Transverse colon (tissue), 4 donors: ENCODE measurements around the gene SH3GL3. TPM values are rescaled to one million over a fixed set of nuclear protein-coding genes. Genes with fewer than 3 reads are reported as not detected.

Experiments used
- DNase-seq: peaks from one replicate; pipeline ENCODE4 v3.0.0-alpha.2; 2019
- H3K27ac ChIP-seq, 4 donors: fragments of 200-600 bp; sonication (generic); 2 replicates each; pipeline ENCODE4 v1.5.1; 2016 to 2018; ENCODE audit warnings: inconsistent platforms in 4 of 4
- H3K27me3 ChIP-seq: fragments of 200-600 bp; sonication (generic); 2 replicates; pipeline ENCODE4 v1.5.1; 2017; ENCODE audit warnings: inconsistent platforms
- H3K36me3 ChIP-seq, 4 donors: fragments of 200-600 bp; sonication (generic); 2 replicates each; pipeline ENCODE4 v1.5.1; 2017 to 2019; ENCODE audit warnings: inconsistent platforms in 4 of 4
- H3K4me1 ChIP-seq, 4 donors: fragments of 200-600 bp; sonication (generic); 2 replicates each; pipeline ENCODE4 v1.5.1; 2017 to 2020; ENCODE audit warnings: inconsistent platforms in 4 of 4
- H3K4me3 ChIP-seq, 4 donors: fragments of 200-600 bp; sonication (generic); 1 replicate in 1 of 4; 2 replicates in 3 of 4; pipeline versions ENCODE4 v1.5.1 to v1.6.1; 2017 to 2019; ENCODE audit warnings: inconsistent platforms in 4 of 4
- H3K9me3 ChIP-seq, 2 donors: fragments of 200-600 bp; sonication (generic); 2 replicates each; pipeline ENCODE4 v1.5.1; 2017 to 2019; ENCODE audit warnings: inconsistent platforms in 2 of 2
- CTCF ChIP-seq, 5 experiments: fragments of 200-600 bp in 3 of 5; fragments of 450-650 bp in 2 of 5; sonication (generic) in 3 of 5; IDR thresholded peaks; 1 replicate in 2 of 5; 2 replicates in 3 of 5; pipeline ENCODE4 v1.5.1; 2016 to 2017; ENCODE audit warnings: antibody characterized with exemption in 5 of 5, inconsistent platforms in 3 of 5, mild to moderate bottlenecking in 2 of 5, moderate library complexity in 1 of 5
- EP300 ChIP-seq: sonication (generic); formaldehyde crosslinking; IDR thresholded peaks from one replicate; pipeline ENCODE4 v1.6.1; 2017; ENCODE audit warnings: antibody characterized with exemption, low read depth
- POLR2A ChIP-seq: fragments of 450-650 bp; IDR thresholded peaks from one replicate; pipeline ENCODE4 v1.6.1; 2016; ENCODE audit warnings: antibody characterized with exemption, mild to moderate bottlenecking, moderate library complexity
- POLR2AphosphoS5 ChIP-seq, 3 donors: sonication (generic); formaldehyde crosslinking; IDR thresholded peaks; one replicate each; pipeline ENCODE4 v1.6.1; 2016; ENCODE audit warnings: antibody characterized with exemption in 3 of 3
- WGBS, 2 donors: methylation state at CpG; one replicate each; pipeline ENCODE4 v1.1.5; 2018; ENCODE audit warnings: low coverage in 1 of 2; 5-methylcytosine and 5-hydroxymethylcytosine counted together
- in situ Hi-C, 4 donors: fragments of 200-750 bp; cut with MboI; loops; one replicate each; pipeline versions ENCODE4 v1.15.0 to v1.15.1; 2017; ENCODE audit warnings: low sequenced_read_pairs in 3 of 4, low pct_ligation_motif_present in 1 of 4, low pct_unique_long_range_greater_than_20kb in 1 of 4
- intact Hi-C: fragments of 100-400 bp; cut with DNase I; formaldehyde crosslinking; loops from one replicate; pipeline ENCODE4 v1.15.1; 2023; ENCODE audit warnings: low total_unique reads
- total RNA-seq, 4 donors: library from RNA; depleted of rRNA; stranded (reverse); fragments of >200 nt; gene quantifications; one replicate each; pipeline ENCODE4 v1.1.0, GENCODE V29; 2016

SH3GL3 gene
- total RNA-seq, 4 donors from 2014 or later, result not detected

GRCh38 chr15:83516935-83517334, 69.8 kb downstream of the SH3GL3 start:
- Histone ChIP-seq H3K27me3 (peaks cover 5% of the 10 kb centered on the region), H3K36me3 (no peaks in the 10 kb centered on the region), H3K4me1 (no peaks in the 10 kb centered on the region), H3K27ac (no peak overlapping the region), H3K4me3 (no peak overlapping the region), H3K9me3 (no peaks in the 10 kb centered on the region)
- 78% methylated on average over 2 of the region's 2 CpGs; no CpG with 5 or more reads in 1 of the 2 donors for WGBS, 2 donors
- TF ChIP-seq EP300 (no peak), POLR2AphosphoS5 (IDR thresholded peaks at IDR 0.05) (no peak), POLR2A (no peak), CTCF (IDR thresholded peaks at IDR 0.05) (no peak)
- intact Hi-C loops, result no loop called here
- in situ Hi-C loops, result no loop called here
- DNase-seq, result no peak

- Histone ChIP-seq H3K9me3 (peaks cover 9 to 10% of the 10 kb centered on the region in 2 donors), H3K4me1 (no peaks in the 10 kb centered on the region), H3K4me3 (no peak overlapping the region), H3K27ac (no peak overlapping the region), H3K36me3 (no peaks in the 10 kb centered on the region), H3K27me3 (no peaks in the 10 kb centered on the region)
- TF ChIP-seq POLR2AphosphoS5 (IDR thresholded peaks at IDR 0.05) (no peak), CTCF (IDR thresholded peaks at IDR 0.05) (no peak), POLR2A (no peak), EP300 (no peak)
- 66 to 67% methylated on average over 2 of the region's 2 CpGs for WGBS, 2 donors
- in situ Hi-C loops (no loop called here), intact Hi-C loops (no loop called here)
- no peak for DNase-seq
Measured at GRCh38 chr15:83526319-83526718, 79.2 kb downstream of the SH3GL3 start.

- no peak overlapping the region for H3K4me3 ChIP-seq
- no peak for DNase-seq
- H3K9me3 ChIP-seq, result peaks cover 0 to 6% of the 10 kb centered on the region in 2 donors
- TF ChIP-seq POLR2A, result no peak
- TF ChIP-seq POLR2AphosphoS5 (IDR thresholded peaks at IDR 0.05), result no peak
- TF ChIP-seq EP300, result no peak
- TF ChIP-seq CTCF (IDR thresholded peaks at IDR 0.05), result no peak
- H3K27ac ChIP-seq, result no peak overlapping the region
- intact Hi-C loops, result no loop called here
- no peaks in the 10 kb centered on the region for H3K27me3 ChIP-seq
- no peaks in the 10 kb centered on the region for H3K4me1 ChIP-seq
- in situ Hi-C loops, result no loop called here
- WGBS, 2 donors, result 53 to 56% methylated on average over 2 to 4 of the region's 4 CpGs
- H3K36me3 ChIP-seq, result no peaks in the 10 kb centered on the region
Measured at GRCh38 chr15:83533410-83533962, 86.3 kb downstream of the SH3GL3 start.

- 88 to 95% methylated on average over 2 of the region's 2 CpGs for WGBS, 2 donors
Measured at GRCh38 chr15:83537606-83538005, 90.5 kb downstream of the SH3GL3 start.

More at GRCh38 chr15:83537606-83538005, 90.5 kb downstream of the SH3GL3 start:
- in situ Hi-C loops, result no loop called here
- no peak for DNase-seq
- H3K9me3 ChIP-seq, result no peaks in the 10 kb centered on the region
- TF ChIP-seq CTCF (IDR thresholded peaks at IDR 0.05) (no peak), EP300 (no peak), POLR2AphosphoS5 (IDR thresholded peaks at IDR 0.05) (no peak), POLR2A (no peak)
- H3K36me3 ChIP-seq, result no peaks in the 10 kb centered on the region
- no peak overlapping the region for H3K27ac ChIP-seq
- no peaks in the 10 kb centered on the region for H3K27me3 ChIP-seq
- no peak overlapping the region for H3K4me3 ChIP-seq
- intact Hi-C loops, result no loop called here
- no peaks in the 10 kb centered on the region for H3K4me1 ChIP-seq
